HL-60 (cell line): ENCODE data around the gene CARS2.

Experiments
- DNase-seq, 2 experiments: peaks; one replicate each; pipeline ENCODE4 v3.0.0-alpha.2; 2010 to 2020; ENCODE audit warnings: low read depth in 1 of 2, low spot score in 1 of 2
- H3K27ac ChIP-seq: fragments of 250-450 bp; sonication (Bioruptor Pico); replicated peaks from 2 replicates; pipeline ENCODE4 v1.5.1; 2020; ENCODE audit warnings: mild to moderate bottlenecking, moderate library complexity
- H3K27me3 ChIP-seq: fragments of 250-450 bp; sonication (Bioruptor Pico); 2 replicates; pipeline ENCODE4 v1.5.1; 2021; ENCODE audit warnings: mild to moderate bottlenecking, moderate library complexity; ENCODE audit not compliant: insufficient read depth, poor library complexity, severe bottlenecking
- H3K4me3 ChIP-seq: replicated peaks from 2 replicates; pipeline ENCODE4 v1.5.1; 2011; ENCODE audit warnings: mild to moderate bottlenecking, control low read depth, low read length; ENCODE audit not compliant: insufficient read depth
- CTCF ChIP-seq: IDR thresholded peaks from one replicate; pipeline ENCODE4 v1.5.1; 2011; ENCODE audit warnings: low read length, control low read depth, inconsistent platforms; ENCODE audit not compliant: insufficient read depth
- GABPA ChIP-seq: IDR thresholded peaks from 2 replicates; pipeline ENCODE4 v1.6.1; 2012; ENCODE audit warnings: low read depth
- POLR2AphosphoS5 ChIP-seq: IDR thresholded peaks from 2 replicates; pipeline ENCODE4 v1.6.1; 2012; ENCODE audit warnings: low read depth
- REST ChIP-seq: IDR thresholded peaks from 2 replicates; pipeline ENCODE4 v1.6.1; 2012; ENCODE audit warnings: low read depth; ENCODE audit not compliant: insufficient replicate concordance
- SPI1 ChIP-seq: IDR thresholded peaks from 2 replicates; pipeline ENCODE4 v1.6.1; 2012; ENCODE audit warnings: low read depth, mild to moderate bottlenecking, borderline replicate concordance

The CARS2 gene

GRCh38 chr13:110712081-110712848 lies 6.3 kb upstream of the CARS2 start:
- Histone ChIP-seq H3K27me3 (no peaks in the 10 kb centered on the region), H3K4me3 (peak overlapping the region; percentile 98), H3K27ac (peak overlapping the region; percentile 96)
- peak; percentile 75 for TF ChIP-seq GABPA
- peak; percentile 12 for TF ChIP-seq REST
- peak; percentile 83 for TF ChIP-seq POLR2AphosphoS5
- peak; percentile 57; the same call in 1 of the 2 replicates for TF ChIP-seq SPI1
- no peak for TF ChIP-seq CTCF
- peak; percentile 63 to 90 for DNase-seq

GRCh38 chr13:110706570-110707372 lies 855 bp upstream of the CARS2 start:
- Histone ChIP-seq H3K27me3 (no peaks in the 10 kb centered on the region), H3K4me3 (peak overlapping the region; percentile 33), H3K27ac (peak overlapping the region; percentile 63)
- TF ChIP-seq POLR2AphosphoS5: no peak
- TF ChIP-seq GABPA: no peak
- TF ChIP-seq CTCF: no peak
- no peak for TF ChIP-seq REST
- TF ChIP-seq SPI1: no peak
- DNase-seq: no peak

GRCh38 chr13:110705356-110705825 lies 525 bp downstream of the CARS2 start:
- peak overlapping the region; percentile 79 for H3K27ac ChIP-seq
- H3K4me3 ChIP-seq: peak overlapping the region; percentile 79
- TF ChIP-seq POLR2AphosphoS5 (no peak; the same call in 1 of the 2 replicates), REST (no peak), SPI1 (no peak)
- no peak for DNase-seq
- H3K27me3 ChIP-seq: no peaks in the 10 kb centered on the region
